IMR-90 (cell line): ENCODE measurements around the gene EDA. TPM values are rescaled to one million over a fixed set of nuclear protein-coding genes. Genes with fewer than 3 reads are reported as not detected.

Source experiments
- ATAC-seq: fragments of 200-7000 bp; cut with Tn5 transposase; 2 replicates; pipeline ENCODE4 v1.9.1; 2020; ENCODE audit warnings: low read depth, mild to moderate bottlenecking, moderate library complexity
- BruUV-seq: library from RNA; stranded (reverse); fragments of 400-500 nt; replicated peaks from 2 replicates; lab custom pipeline; 2021; lab: Mats Ljungman, UMichigan
- CTCF ChIA-PET: fragments of 300-600 bp; formaldehyde crosslinking; extraction: SDS; loops from one replicate; lab custom pipeline; 2021; ENCODE audit warnings: antibody characterized with exemption; lab: Yijun Ruan, JAX
- POLR2A ChIA-PET: fragments of 300-600 bp; sonication (Branson Sonifier 250); formaldehyde crosslinking; loops from one replicate; lab custom pipeline; 2022; ENCODE audit warnings: antibody characterized with exemption; ENCODE audit not compliant: unreplicated experiment; lab: Charles Lee
- DNase-seq: peaks from one replicate; pipeline ENCODE4 v3.0.0; 2013
- H2AFZ ChIP-seq: replicated peaks from 2 replicates; pipeline ENCODE3; 2013; ENCODE audit warnings: low read length, mild to moderate bottlenecking; ENCODE audit not compliant: poor library complexity
- H2AK5ac ChIP-seq: 2 replicates; pipeline ENCODE4 v1.6.1; 2013; ENCODE audit warnings: low read depth, low read length, inconsistent platforms
- H2AK9ac ChIP-seq: replicated peaks from 2 replicates; pipeline ENCODE3; 2013; ENCODE audit warnings: mild to moderate bottlenecking, low read depth, low read length, moderate library complexity; ENCODE audit not compliant: poor library complexity
- H2BK120ac ChIP-seq: 2 replicates; pipeline ENCODE4 v1.6.1; 2013; ENCODE audit warnings: low read depth, low read length, inconsistent platforms
- H2BK15ac ChIP-seq: 3 replicates; pipeline ENCODE4 v1.6.1; 2013; ENCODE audit warnings: low read depth, low read length, inconsistent platforms
- H2BK20ac ChIP-seq: 2 replicates; pipeline ENCODE4 v1.6.1; 2013; ENCODE audit warnings: low read depth, mild to moderate bottlenecking, inconsistent platforms, low read length, moderate library complexity
- H2BK5ac ChIP-seq: 2 replicates; pipeline ENCODE4 v1.6.1; 2013; ENCODE audit warnings: mild to moderate bottlenecking, low read depth, low read length, inconsistent platforms; ENCODE audit not compliant: poor library complexity, severe bottlenecking
- H3K14ac ChIP-seq: replicated peaks from 2 replicates; pipeline ENCODE4 v1.6.1; 2013; ENCODE audit warnings: low read depth, low read length, inconsistent platforms
- H3K18ac ChIP-seq: 2 replicates; pipeline ENCODE4 v1.6.1; 2013; ENCODE audit warnings: low read depth, low read length, control low read depth
- H3K23ac ChIP-seq: 2 replicates; pipeline ENCODE4 v1.6.1; 2013; ENCODE audit warnings: low read depth, low read length, inconsistent platforms
- H3K27ac ChIP-seq: 2 replicates; pipeline ENCODE4 v1.5.1; 2013; ENCODE audit warnings: mild to moderate bottlenecking, control low read depth, low read length; ENCODE audit not compliant: insufficient read depth
- H3K27me3 ChIP-seq: 2 replicates; pipeline ENCODE4 v1.6.1; 2013; ENCODE audit warnings: low read length; ENCODE audit not compliant: control insufficient read depth, insufficient read depth
- H3K36me3 ChIP-seq: 2 replicates; pipeline ENCODE4 v1.6.1; 2013; ENCODE audit warnings: low read length, mixed read lengths; ENCODE audit not compliant: control insufficient read depth, insufficient read depth
- H3K4ac ChIP-seq: 2 replicates; pipeline ENCODE4 v1.6.1; 2013; ENCODE audit warnings: low read depth, low read length, inconsistent platforms
- H3K4me1 ChIP-seq: 2 replicates; pipeline ENCODE4 v1.6.1; 2013; ENCODE audit warnings: low read length, mixed read lengths; ENCODE audit not compliant: control insufficient read depth, insufficient read depth
- H3K4me2 ChIP-seq: 2 replicates; pipeline ENCODE4 v1.6.1; 2013; ENCODE audit warnings: low read depth, mild to moderate bottlenecking, control low read depth, low read length, moderate library complexity
- H3K4me3 ChIP-seq: 2 replicates; pipeline ENCODE4 v1.5.1; 2013; ENCODE audit warnings: low read depth, mild to moderate bottlenecking, control low read depth, low read length, moderate library complexity; ENCODE audit not compliant: insufficient read depth
- H3K56ac ChIP-seq: 2 replicates; pipeline ENCODE4 v1.6.1; 2013; ENCODE audit warnings: low read length, inconsistent platforms; ENCODE audit not compliant: insufficient read depth; ENCODE audit errors: extremely low read depth
- H3K79me1 ChIP-seq, 2 experiments: 2 replicates each; pipeline ENCODE4 v1.6.1; 2013; ENCODE audit warnings: low read length in 2 of 2, inconsistent platforms in 1 of 2, low read depth in 1 of 2
- H3K9ac ChIP-seq: 2 replicates; pipeline ENCODE4 v1.6.1; 2013; ENCODE audit warnings: low read depth, low read length, control low read depth
- H3K9me1 ChIP-seq: 2 replicates; pipeline ENCODE4 v1.6.1; 2013; ENCODE audit warnings: low read length, inconsistent platforms; ENCODE audit not compliant: insufficient read depth
- H3K9me3 ChIP-seq: 2 replicates; pipeline ENCODE4 v1.6.1; 2013; ENCODE audit warnings: low read length; ENCODE audit not compliant: control insufficient read depth, insufficient read depth
- H4K20me1 ChIP-seq: 2 replicates; pipeline ENCODE4 v1.6.1; 2013; ENCODE audit warnings: low read length, inconsistent platforms; ENCODE audit not compliant: insufficient read depth
- H4K5ac ChIP-seq: 2 replicates; pipeline ENCODE4 v1.6.1; 2013; ENCODE audit warnings: mild to moderate bottlenecking, low read depth, low read length, control low read depth
- H4K8ac ChIP-seq, 2 experiments: 2 replicates each; pipeline ENCODE4 v1.6.1; 2013; ENCODE audit warnings: low read depth in 2 of 2, low read length in 2 of 2, control low read depth in 1 of 2, inconsistent platforms in 1 of 2
- H4K91ac ChIP-seq: 2 replicates; pipeline ENCODE4 v1.6.1; 2013; ENCODE audit warnings: low read depth, low read length, inconsistent platforms; ENCODE audit not compliant: insufficient read depth
- CEBPB ChIP-seq: IDR thresholded peaks from 2 replicates; pipeline ENCODE4 v1.6.1; 2012; ENCODE audit warnings: low read depth, low read length, improper control_type of control experiment
- CHD1 ChIP-seq: IDR thresholded peaks from 2 replicates; pipeline ENCODE4 v1.6.1; 2012; ENCODE audit warnings: low read depth, low read length, improper control_type of control experiment
- MAZ ChIP-seq: IDR thresholded peaks from 2 replicates; pipeline ENCODE4 v1.6.1; 2012; ENCODE audit warnings: low read depth, mild to moderate bottlenecking, low read length, improper control_type of control experiment, moderate library complexity, borderline replicate concordance
- MXI1 ChIP-seq: IDR thresholded peaks from 2 replicates; pipeline ENCODE4 v1.6.1; 2012; ENCODE audit warnings: low read depth, mild to moderate bottlenecking, low read length, moderate library complexity, borderline replicate concordance
- RCOR1 ChIP-seq: IDR thresholded peaks from 2 replicates; pipeline ENCODE4 v1.6.1; 2012; ENCODE audit warnings: mild to moderate bottlenecking, low read length, improper control_type of control experiment; ENCODE audit not compliant: insufficient replicate concordance
- WGBS, 2 experiments: methylation state at CpG; one replicate each; pipeline versions ENCODE4 v1.1.5 to v1.1.7; 2013; ENCODE audit warnings: missing lambda C conversion rate in 2 of 2; ENCODE audit not compliant: insufficient read length in 1 of 2; ENCODE audit errors: extremely low coverage in 2 of 2; 5-methylcytosine and 5-hydroxymethylcytosine counted together
- dilution Hi-C: fragments of 300-500 bp; cut with HindIII; formaldehyde crosslinking; loops from one replicate; pipeline ENCODE4 v1.14.3; 2018; ENCODE audit warnings: low sequenced_read_pairs; ENCODE audit not compliant: unreplicated experiment
- in situ Hi-C: fragments of 300-500 bp; cut with MboI; formaldehyde crosslinking; loops from 3 replicates; pipeline ENCODE4 v1.14.3; 2019; ENCODE audit warnings: low sequenced_read_pairs, inconsistent platforms, mixed read lengths
- intact Hi-C: fragments of 100-400 bp; cut with micrococcal nuclease; formaldehyde crosslinking; loops from 2 replicates; pipeline ENCODE4 v1.10.0; 2022
- polyA plus RNA-seq, 3 experiments: library from polyadenylated mRNA; depleted of rRNA; stranded (reverse); fragments of >200 nt; gene quantifications; 2 replicates each; pipeline ENCODE4 v1.2.3, GENCODE V29; 2012; ENCODE audit warnings: low replicate concordance in 1 of 3
- total RNA-seq: library from RNA; depleted of rRNA; stranded (reverse); fragments of >200 nt; gene quantifications from 2 replicates; pipeline ENCODE4 v1.2.3, GENCODE V29; 2012

Gene EDA
- total and polyA plus RNA-seq, 2 of the 4 experiments (the other 2 are of a cell fraction): under 0.01 TPM; not detected in 1

- Histone ChIP-seq H3K4ac (no peak overlapping the region), H3K9me3 (peaks cover 2% of the 10 kb centered on the region; the same call in 1 of the 2 replicates), H2BK5ac (no peak overlapping the region), H2AK5ac (no peak overlapping the region), H3K9ac (no peak overlapping the region), H2BK120ac (no peak overlapping the region), H3K36me3 (no peaks in the 10 kb centered on the region), H2AFZ (no peak overlapping the region), H3K4me3 (no peak overlapping the region), H3K27me3 (peaks cover 2% of the 10 kb centered on the region), H3K4me1 (no peaks in the 10 kb centered on the region), H2AK9ac (no peak overlapping the region), H4K5ac (no peak overlapping the region), H2BK15ac (no peak overlapping the region), H3K4me2 (no peak overlapping the region), H3K23ac (no peak overlapping the region), H3K9me1 (no peaks in the 10 kb centered on the region), H3K18ac (no peak overlapping the region), H4K20me1 (no peaks in the 10 kb centered on the region), H4K8ac (no peak overlapping the region), H3K79me1 (no peaks in the 10 kb centered on the region), H2BK20ac (no peak overlapping the region), H4K91ac (no peak overlapping the region), H3K56ac (no peak overlapping the region), H3K14ac (no peak overlapping the region), H3K27ac (no peak overlapping the region)
- dilution Hi-C loops (no loop called here), intact Hi-C loops (no loop called here), in situ Hi-C loops (no loop called here)
- ATAC-seq (no peak), DNase-seq (no peak)
- no peak for TF ChIP-seq RCOR1
- no peak for TF ChIP-seq CHD1
- no peak for TF ChIP-seq MAZ
- TF ChIP-seq MXI1: no peak
- no peak for TF ChIP-seq CEBPB
- ChIA-PET POLR2A (no interaction called here), CTCF (no interaction called here)
- BruUV-seq: no TSS peak
- WGBS, 2 experiments: 67% methylated on average over 1 of the region's 3 CpGs; no CpG with 5 or more reads in 1 of the 2 experiments
Observed at GRCh38 chrX:69568828-69569227, 47.1 kb upstream of the EDA start.
